NK-92 treated with Interleukin-12 subunit alpha and Interleukin-12 subunit beta, amount 100 ng/mL, for 24 hours (cell line): ENCODE measurements around the gene OR14I1.

ENCODE experiments used
- DNase-seq: peaks from one replicate; lab custom pipeline; 2025; lab: John Stamatoyannopoulos, UW

OR14I1 gene

DNA sequence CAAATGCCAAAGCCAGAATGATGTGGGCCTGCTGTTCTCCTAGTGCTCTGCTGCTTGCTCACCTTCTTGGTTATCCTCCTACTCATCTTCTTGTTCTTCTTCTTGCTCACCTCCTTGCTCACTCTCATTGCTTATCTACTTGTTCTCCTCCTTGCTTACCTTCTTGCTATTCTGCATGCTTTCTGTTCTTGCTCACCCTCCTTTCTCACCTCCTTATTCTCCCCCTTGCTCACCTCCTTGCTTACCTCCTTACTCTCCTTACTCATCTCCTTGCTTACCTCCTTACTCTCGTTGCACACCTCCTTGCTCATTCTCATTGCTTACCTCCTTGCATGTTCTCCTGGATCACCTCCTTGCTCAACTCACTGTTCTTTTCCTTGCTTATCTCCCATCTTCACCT is at the start of gene OR14I1:
TSS of gene OR14I1 (minus strand) at position 53 of the 400 bp plus-strand sequence.
- no peak for DNase-seq

- no peak for DNase-seq
These were observed 49.1 kb upstream of the OR14I1 start for GRCh38 chr1:248751635-248752034.

- no peak for DNase-seq
These were observed 48.6 kb upstream of the OR14I1 start for GRCh38 chr1:248751142-248751541.

DNA sequence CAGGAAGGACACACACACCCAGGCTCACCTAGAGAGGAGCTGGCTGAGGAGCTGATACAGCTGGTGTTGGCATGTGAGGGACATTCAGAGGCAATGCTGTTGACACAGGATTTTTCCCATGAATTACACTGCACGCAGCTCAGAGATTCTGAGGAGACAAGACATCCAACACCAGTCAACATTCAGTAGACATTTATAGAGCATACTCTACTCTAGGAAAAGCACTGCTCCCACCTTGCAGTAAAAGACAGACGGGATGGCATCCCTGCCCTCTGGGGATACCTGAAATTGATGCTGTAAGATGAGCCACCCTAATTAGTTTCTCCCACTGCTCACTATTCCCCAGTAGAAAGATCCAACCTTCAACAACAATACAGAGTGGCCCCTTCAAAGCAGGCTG is 47.9 kb upstream of the OR14I1 start:
- DNase-seq: no peak

DNA sequence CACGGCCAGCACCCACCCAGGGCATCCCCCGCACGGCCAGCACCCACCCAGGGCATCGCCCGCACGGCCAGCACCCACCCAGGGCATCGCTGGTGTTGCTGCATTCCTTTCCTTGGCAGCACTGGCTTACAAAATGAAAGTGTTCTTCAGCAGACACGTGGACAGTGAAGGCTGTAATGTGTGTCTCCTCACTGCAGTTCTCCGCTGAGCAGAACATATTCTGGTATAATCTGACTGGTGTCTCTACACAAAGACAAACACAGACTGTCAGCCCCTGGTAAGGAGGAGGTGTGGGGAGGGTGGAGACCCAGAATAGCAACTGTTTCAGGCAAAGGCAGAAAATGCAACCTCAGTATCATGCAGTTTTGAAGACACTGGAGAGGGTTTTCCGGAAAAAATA is 45.6 kb upstream of the OR14I1 start:
- no peak for DNase-seq

DNA sequence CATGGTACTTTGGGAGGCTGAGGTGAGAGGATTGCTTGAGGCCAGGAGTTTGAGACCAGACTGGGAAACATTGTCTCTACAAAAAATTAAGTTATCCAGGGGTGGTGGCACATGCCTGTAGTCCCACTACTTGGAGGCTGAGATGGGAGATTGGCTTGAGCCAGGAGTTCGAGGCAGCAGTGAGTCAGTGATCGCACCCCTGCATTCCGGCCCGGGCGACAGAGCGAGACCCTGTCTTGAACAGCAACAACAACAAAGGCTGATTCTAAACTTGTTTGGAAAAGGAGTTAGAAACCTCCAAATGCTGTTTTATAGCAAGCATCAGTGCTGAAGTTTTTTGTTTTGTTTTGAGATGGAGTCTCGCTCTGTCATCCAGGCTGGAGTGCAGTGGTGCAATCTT is 38.3 kb upstream of the OR14I1 start:
- DNase-seq: no peak

DNA sequence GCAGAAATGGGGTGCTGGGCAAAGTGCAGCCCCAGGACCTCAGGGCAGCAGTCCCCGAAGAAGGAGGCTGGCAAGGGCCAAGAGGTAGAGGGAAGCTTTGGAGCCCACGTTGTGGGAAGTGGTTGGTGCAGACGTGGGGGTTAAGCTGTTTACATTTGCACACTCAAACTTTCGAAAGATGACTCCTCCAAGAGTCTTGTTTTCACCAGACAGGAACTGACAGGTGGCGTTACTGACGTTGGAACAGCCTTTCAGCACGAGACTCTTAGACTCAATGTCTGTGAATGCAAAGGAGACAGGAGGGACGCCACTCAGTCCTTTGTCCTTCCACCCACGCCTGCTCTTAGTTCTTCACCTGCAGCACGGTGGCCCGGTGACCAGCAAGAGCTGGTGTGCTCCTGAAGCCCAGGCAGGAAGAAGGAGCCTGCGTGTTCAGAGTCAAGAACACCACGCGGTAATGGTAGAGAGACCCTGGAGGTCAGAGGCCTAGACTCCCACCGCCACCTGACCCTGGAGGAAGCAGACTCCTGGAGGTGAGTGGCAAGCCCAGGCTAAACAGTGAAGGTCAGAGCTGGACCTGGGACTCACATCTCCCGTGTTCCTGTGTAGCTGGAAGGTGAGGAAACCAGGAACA is 37.1 kb upstream of the OR14I1 start:
- no peak for DNase-seq

- no peak for DNase-seq
These were observed 34.9 kb upstream of the OR14I1 start for GRCh38 chr1:248737457-248737856.

GRCh38 chr1:248736977-248737376 is 34.4 kb upstream of the OR14I1 start:
- DNase-seq: no peak

DNA sequence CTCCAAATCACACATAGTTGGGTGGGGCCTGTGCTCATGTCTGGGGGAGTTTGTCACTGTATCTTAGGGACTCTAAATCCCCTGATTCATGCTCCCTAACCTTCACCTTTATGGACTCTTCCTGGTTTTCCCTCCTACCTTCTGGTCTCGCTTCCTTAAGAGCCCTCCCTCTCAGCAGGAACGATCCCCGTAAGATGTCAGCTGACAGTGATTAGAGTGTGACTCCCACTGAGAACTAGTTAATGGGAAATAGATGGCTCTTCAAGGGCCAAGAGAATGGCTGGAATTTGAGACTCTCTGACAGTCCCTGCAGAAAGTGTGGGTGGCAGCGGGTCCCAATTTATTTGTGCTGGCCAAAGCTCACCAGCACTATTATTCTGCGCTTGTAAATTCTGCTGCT is 31.0 kb upstream of the OR14I1 start:
- DNase-seq: no peak

DNA sequence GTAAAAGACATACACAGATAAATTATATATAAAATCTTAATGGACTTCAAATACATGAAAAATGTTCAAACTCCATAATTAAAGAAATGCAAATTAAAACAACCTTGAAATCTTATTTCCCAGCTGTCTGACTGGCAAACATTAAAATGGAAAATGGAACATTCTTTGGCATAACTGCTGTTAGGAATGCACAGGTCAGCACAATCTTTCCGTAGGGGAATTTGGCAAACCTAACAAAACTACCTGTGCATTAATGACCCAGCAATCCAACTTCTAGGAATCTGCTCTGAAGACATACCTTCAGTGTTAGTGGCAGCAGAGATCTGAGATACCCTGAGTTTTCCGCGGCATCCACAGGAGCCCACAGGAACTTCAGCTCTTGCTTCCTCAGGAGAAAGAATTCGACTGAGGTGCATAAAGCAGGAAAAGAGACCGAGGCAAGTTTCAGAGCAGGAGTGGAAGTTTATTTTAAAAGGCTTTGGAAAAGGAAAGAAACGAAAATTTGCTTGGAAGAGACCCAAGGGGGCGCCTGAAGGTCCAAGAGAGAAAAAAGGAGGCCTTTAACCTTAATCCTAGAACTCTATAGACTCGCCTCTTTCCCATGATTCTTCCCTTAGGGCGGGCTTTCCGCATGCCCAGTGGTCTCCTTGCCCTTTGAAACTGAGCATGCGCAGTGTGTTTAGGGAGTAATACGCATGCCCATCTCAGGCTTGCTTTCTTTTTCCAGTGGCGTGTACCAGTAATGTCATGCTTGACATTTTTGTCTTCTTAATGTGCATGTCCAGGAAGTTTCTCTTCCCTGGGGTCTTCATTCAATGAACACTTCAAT is 28.2 kb upstream of the OR14I1 start:
- no peak for DNase-seq

DNA sequence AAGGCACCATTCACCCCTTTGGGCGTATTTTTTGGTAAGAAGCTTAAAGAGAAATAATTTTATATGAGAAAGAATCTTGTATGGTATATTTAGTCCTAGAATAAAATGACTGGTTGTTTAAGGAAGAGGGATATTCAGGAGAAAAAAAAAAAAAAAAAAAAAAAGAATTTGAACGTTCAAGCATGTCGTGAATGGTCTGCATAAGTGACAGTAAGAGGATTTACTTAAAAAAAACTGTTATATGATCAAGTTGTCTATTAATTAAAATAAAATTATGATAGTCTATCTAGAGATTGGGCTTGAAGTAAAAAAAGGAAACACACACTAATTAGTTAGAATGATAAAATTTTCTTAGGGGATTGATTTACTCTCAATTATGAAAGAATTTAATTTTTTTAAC is 11.7 kb upstream of the OR14I1 start:
- DNase-seq: no peak

GRCh38 chr1:248710305-248710900 is 7.8 kb upstream of the OR14I1 start:
- no peak for DNase-seq

DNA sequence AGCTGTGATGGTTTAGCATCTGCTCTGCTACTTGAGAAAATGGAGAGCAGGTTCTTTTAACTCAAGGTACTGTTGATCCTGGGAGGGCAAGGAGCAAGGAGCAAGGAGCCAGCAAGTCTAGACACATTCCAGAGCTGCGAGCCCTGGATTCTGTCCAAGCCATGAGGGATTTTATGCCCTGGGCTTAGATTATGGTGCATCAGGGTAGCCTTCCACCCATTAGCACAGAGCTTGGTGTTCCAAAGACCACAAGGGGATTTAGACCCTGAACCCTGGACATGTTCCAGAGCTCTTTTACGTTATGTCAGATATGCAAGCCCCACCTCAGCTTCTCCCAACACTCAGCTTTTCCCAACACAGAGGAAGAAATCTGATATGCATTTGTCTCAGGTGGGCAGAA is 2.0 kb upstream of the OR14I1 start:
- no peak for DNase-seq

GRCh38 chr1:248703674-248704073 is 1.1 kb upstream of the OR14I1 start:
- no peak for DNase-seq

- DNase-seq: no peak
These were observed 3.5 kb downstream of the OR14I1 start for GRCh38 chr1:248699099-248699498.

DNA sequence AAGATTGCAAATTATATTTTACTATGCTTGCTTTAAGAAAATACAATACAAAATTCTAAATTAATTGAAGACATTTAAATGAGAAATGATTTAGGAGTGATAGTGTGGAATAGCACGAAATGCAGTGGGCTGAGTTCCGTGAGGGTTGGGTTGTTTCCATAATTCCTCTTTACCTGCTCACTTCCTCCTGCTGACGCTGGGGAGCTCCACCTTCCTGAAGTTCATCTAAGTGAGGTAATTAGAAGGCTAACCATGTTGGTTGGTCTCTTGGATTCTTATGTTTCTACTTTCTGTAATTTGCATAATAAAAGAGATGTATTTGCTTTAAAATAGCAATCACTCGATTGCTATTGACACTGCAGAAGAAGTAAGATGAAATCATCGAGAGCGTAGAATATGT is 4.7 kb downstream of the OR14I1 start:
- no peak for DNase-seq

GRCh38 chr1:248696774-248697173 is 5.8 kb downstream of the OR14I1 start:
- DNase-seq: no peak

DNA sequence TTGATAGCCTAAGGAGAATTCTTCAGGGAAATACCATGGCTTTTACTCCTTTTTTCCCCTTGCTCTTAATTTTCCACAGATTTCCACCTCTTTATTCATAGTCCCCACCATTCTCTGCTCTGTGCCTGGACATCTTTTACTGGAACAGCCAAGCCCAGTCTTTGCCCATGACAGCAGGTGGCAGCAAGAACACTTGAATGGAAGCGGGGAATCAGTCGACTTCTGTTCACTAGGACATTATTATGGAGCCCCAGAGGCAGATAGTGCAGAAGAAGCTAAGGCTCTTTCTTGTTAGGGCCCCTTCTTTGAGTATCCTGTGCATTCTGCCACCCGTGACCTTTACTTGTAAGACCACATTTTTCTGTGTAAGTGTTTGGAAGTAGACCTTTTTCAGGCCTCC is 6.3 kb downstream of the OR14I1 start:
- DNase-seq: peak; percentile 1

GRCh38 chr1:248695451-248696132 is 7.0 kb downstream of the OR14I1 start:
- DNase-seq: no peak

GRCh38 chr1:248691567-248692155 is 10.9 kb downstream of the OR14I1 start:
- no peak for DNase-seq
